ENCODE measurements around the gene LARP1B.

The LARP1B gene

GRCh38 chr4:128060121-128060698 is 902 bp upstream of the LARP1B start:
- no peak for TF ChIP-seq CTCF (IDR thresholded peaks at IDR 0.05)

GRCh38 chr4:128061566-128062536 is 739 bp downstream of the LARP1B start:
- peak; percentile 35; the same call in 1 of the 2 replicates for TF ChIP-seq CTCF (IDR thresholded peaks at IDR 0.05)

- peak; percentile 28; the same call in 1 of the 2 replicates for TF ChIP-seq CTCF (IDR thresholded peaks at IDR 0.05)
Measured at GRCh38 chr4:128068918-128069317, 7.8 kb downstream of the LARP1B start.

GRCh38 chr4:128076464-128076863 is 15.4 kb downstream of the LARP1B start:
- no peak for TF ChIP-seq CTCF (IDR thresholded peaks at IDR 0.05)

- no peak for TF ChIP-seq CTCF (IDR thresholded peaks at IDR 0.05)
Measured at GRCh38 chr4:128107766-128108165, 46.7 kb downstream of the LARP1B start.

- TF ChIP-seq CTCF (IDR thresholded peaks at IDR 0.05) = no peak
Measured at GRCh38 chr4:128123036-128123435, 61.9 kb downstream of the LARP1B start.

GRCh38 chr4:128130621-128131020 is 69.5 kb downstream of the LARP1B start:
- TF ChIP-seq CTCF (IDR thresholded peaks at IDR 0.05) = no peak
